GM12878 (cell line): ENCODE measurements around the gene ACTN2. TPM values are rescaled to one million over a fixed set of nuclear protein-coding genes. Genes with fewer than 3 reads are reported as not detected.

Source experiments
- ATAC-seq: fragments of 200-7000 bp; cut with Tn5 transposase; 3 replicates; pipeline ENCODE4 v1.9.1; 2020; ENCODE audit warnings: mild to moderate bottlenecking, moderate library complexity
- BruUV-seq: library from RNA; stranded (reverse); fragments of 400-500 nt; replicated peaks from 2 replicates; lab custom pipeline; 2021; lab: Mats Ljungman, UMichigan
- CTCF ChIA-PET: fragments of 300-600 bp; sonication (Branson Sonifier 250); formaldehyde crosslinking; extraction: SDS; loops from one replicate; lab custom pipeline; 2021; ENCODE audit warnings: inconsistent platforms; lab: Yijun Ruan, JAX
- POLR2A ChIA-PET: fragments of 350-600 bp; formaldehyde crosslinking; extraction: SDS; loops from one replicate; lab custom pipeline; 2021; ENCODE audit warnings: inconsistent platforms; lab: Charles Lee
- RAD21 ChIA-PET: fragments of 300-600 bp; sonication (Branson Sonifier 250); formaldehyde crosslinking; loops from one replicate; lab custom pipeline; 2023; ENCODE audit warnings: antibody characterized with exemption; ENCODE audit not compliant: unreplicated experiment; lab: Charles Lee
- SMC1A ChIA-PET: fragments of 300-600 bp; sonication (Branson Sonifier 250); formaldehyde crosslinking; loops from one replicate; lab custom pipeline; 2023; ENCODE audit not compliant: unreplicated experiment, uncharacterized antibody; lab: Charles Lee
- DNase-seq: peaks from one replicate; pipeline ENCODE4 v3.0.0-alpha.2; 2011; ENCODE audit warnings: low read depth, low spot score
- FAIRE-seq: peaks from 3 replicates; lab custom pipeline; 2011; peaks lifted over from hg19 to GRCh38; lab: Jason Lieb, UNC
- H2AFZ ChIP-seq: 2 replicates; pipeline ENCODE4 v1.6.0; 2011; ENCODE audit warnings: low read depth, low read length, control low read depth; ENCODE audit not compliant: control insufficient read depth
- H3K27ac ChIP-seq: 2 replicates; pipeline ENCODE4 v1.5.1; 2011; ENCODE audit warnings: control low read depth; ENCODE audit not compliant: control insufficient read depth, insufficient read depth
- H3K27me3 ChIP-seq, 2 experiments: replicated peaks in 1 of 2; 2 replicates each; pipeline versions ENCODE4 v1.6.0 to v1.6.1; 2011; ENCODE audit warnings: low read length in 1 of 2; ENCODE audit not compliant: control insufficient read depth in 2 of 2, insufficient read depth in 2 of 2
- H3K36me3 ChIP-seq, 2 experiments: 2 replicates each; pipeline ENCODE4 v1.5.1; 2011; ENCODE audit warnings: low read length in 1 of 2; ENCODE audit not compliant: control insufficient read depth in 2 of 2, insufficient read depth in 2 of 2
- H3K4me1 ChIP-seq: 2 replicates; pipeline ENCODE4 v1.6.1; 2011; ENCODE audit warnings: mild to moderate bottlenecking, low read length, moderate library complexity, mixed read lengths; ENCODE audit not compliant: control insufficient read depth, insufficient read depth
- H3K4me2 ChIP-seq: 2 replicates; pipeline ENCODE4 v1.6.0; 2011; ENCODE audit warnings: control low read depth; ENCODE audit not compliant: control insufficient read depth, insufficient read depth
- H3K4me3 ChIP-seq: fragments of 200-600 bp; sonication (generic); 2 replicates; pipeline ENCODE4 v1.5.1; 2016
- H3K79me2 ChIP-seq: 2 replicates; pipeline ENCODE4 v1.6.0; 2011; ENCODE audit warnings: low read length; ENCODE audit not compliant: control insufficient read depth, insufficient read depth
- H3K9ac ChIP-seq: 2 replicates; pipeline ENCODE4 v1.8.0; 2011; ENCODE audit warnings: low read length, control low read depth, mixed read lengths; ENCODE audit not compliant: control insufficient read depth, insufficient read depth
- H3K9me3 ChIP-seq: replicated peaks from 3 replicates; pipeline ENCODE4 v1.5.1; 2011; ENCODE audit warnings: mild to moderate bottlenecking, low read length; ENCODE audit not compliant: control insufficient read depth, insufficient read depth
- H4K20me1 ChIP-seq: 2 replicates; pipeline ENCODE4 v1.6.0; 2011; ENCODE audit not compliant: control insufficient read depth, insufficient read depth
- ATF7 ChIP-seq: fragments of 450-650 bp; IDR thresholded peaks from 2 replicates; pipeline ENCODE4 v1.6.1; 2016; ENCODE audit warnings: low read depth, mild to moderate bottlenecking
- CEBPB ChIP-seq, 2 experiments: fragments of 150-350 bp in 1 of 2; IDR thresholded peaks; 2 replicates each; pipeline ENCODE4 v1.6.1; 2012 to 2014; ENCODE audit warnings: low read depth in 2 of 2, low read length in 2 of 2, borderline replicate concordance in 1 of 2, inconsistent platforms in 1 of 2
- CREB1 ChIP-seq: IDR thresholded peaks from 2 replicates; pipeline ENCODE4 v1.6.1; 2012; ENCODE audit warnings: low read depth, mild to moderate bottlenecking, inconsistent platforms
- EP300 ChIP-seq, 2 experiments: fragments of 150-350 bp in 1 of 2; IDR thresholded peaks; 2 replicates each; pipeline ENCODE4 v1.6.1; 2011 to 2012; ENCODE audit warnings: low read depth in 2 of 2, low read length in 2 of 2, borderline replicate concordance in 1 of 2, improper control_type of control experiment in 1 of 2, inconsistent platforms in 1 of 2; ENCODE audit not compliant: control insufficient read depth in 1 of 2
- ETV6 ChIP-seq, 2 experiments: fragments of 450-650 bp in 1 of 2; IDR thresholded peaks in 1 of 2; conservative IDR thresholded peaks in 1 of 2; 2 replicates each; pipeline ENCODE4 v1.6.1; 2014; ENCODE audit warnings: antibody characterized with exemption in 1 of 2, borderline replicate concordance in 1 of 2, low read depth in 1 of 2, mild to moderate bottlenecking in 1 of 2, moderate library complexity in 1 of 2
- GABPA ChIP-seq: IDR thresholded peaks from 2 replicates; pipeline ENCODE4 v1.6.1; 2014; ENCODE audit warnings: antibody characterized with exemption, low read depth, mild to moderate bottlenecking, inconsistent platforms
- JUNB ChIP-seq: IDR thresholded peaks from 2 replicates; pipeline ENCODE4 v1.6.1; 2016; ENCODE audit warnings: antibody characterized with exemption, mild to moderate bottlenecking
- MTA2 ChIP-seq: fragments of 450-650 bp; IDR thresholded peaks from 2 replicates; pipeline ENCODE4 v1.6.1; 2016; ENCODE audit warnings: low read depth, mild to moderate bottlenecking, moderate library complexity
- PBX3 ChIP-seq: IDR thresholded peaks from 2 replicates; pipeline ENCODE4 v1.6.1; 2011; ENCODE audit warnings: mild to moderate bottlenecking, low read depth, low read length, moderate library complexity; ENCODE audit not compliant: insufficient replicate concordance
- PML ChIP-seq: IDR thresholded peaks from 2 replicates; pipeline ENCODE4 v1.6.1; 2012; ENCODE audit warnings: low read length, inconsistent platforms
- RFX5 ChIP-seq: IDR thresholded peaks from 2 replicates; pipeline ENCODE4 v1.6.1; 2011; ENCODE audit warnings: low read depth, low read length, improper control_type of control experiment
- SIX5 ChIP-seq: IDR thresholded peaks from 2 replicates; pipeline ENCODE4 v1.6.1; 2011; ENCODE audit warnings: mild to moderate bottlenecking, low read depth, low read length, moderate library complexity; ENCODE audit not compliant: severe bottlenecking
- SMC3 ChIP-seq: IDR thresholded peaks from 2 replicates; pipeline ENCODE4 v1.6.1; 2011; ENCODE audit warnings: low read length, improper control_type of control experiment, borderline replicate concordance
- SUZ12 ChIP-seq: fragments of 200-600 bp; sonication (generic); IDR thresholded peaks from one replicate; pipeline ENCODE4 v1.6.1; 2018; ENCODE audit warnings: antibody characterized with exemption, mild to moderate bottlenecking; ENCODE audit not compliant: unreplicated experiment
- WGBS: methylation state at CpG from one replicate; pipeline ENCODE4 v1.1.6; 2016; ENCODE audit warnings: low lambda C conversion rate; ENCODE audit not compliant: insufficient replicate concordance, insufficient coverage; ENCODE audit errors: missing lambda C conversion rate; 5-methylcytosine and 5-hydroxymethylcytosine counted together
- in situ Hi-C: fragments of 300-500 bp; cut with MboI; formaldehyde crosslinking; loops from 9 replicates; pipeline ENCODE4 v1.14.3; 2018; ENCODE audit warnings: mixed read lengths
- intact Hi-C: fragments of 100-400 bp; cut with micrococcal nuclease; formaldehyde crosslinking; loops from one replicate; pipeline ENCODE4 v1.14.2; 2022; ENCODE audit not compliant: unreplicated experiment
- polyA plus RNA-seq, 11 experiments: library from polyadenylated mRNA; depleted of rRNA in 4 of 11; unstranded in 6 of 11; stranded (reverse) in 5 of 11; fragments of >200 nt; fragmentation: Nextera tagmentation in 4 of 11; fragmentation: Illumina TruSeq in 1 of 11; extraction: Ambion mirVana in 4 of 11; extraction: Trizol in 1 of 11; gene quantifications; 1 replicate in 1 of 11; 2 replicates in 10 of 11; pipeline versions ENCODE4 v1.2.1 to v1.2.3, GENCODE V29; 2011 to 2016; ENCODE audit warnings: inconsistent platforms in 2 of 11, missing spikeins in 2 of 11, low read depth in 1 of 11
- total RNA-seq, 4 experiments: library from RNA; depleted of rRNA in 3 of 4; stranded (reverse); fragments of >200 nt in 3 of 4; fragmentation: Illumina TruSeq in 1 of 4; extraction: Trizol in 1 of 4; gene quantifications; 2 replicates each; pipeline versions ENCODE4 v1.2.1 to v1.2.3, GENCODE V29; 2013 to 2021

Gene ACTN2
- total and polyA plus RNA-seq, 10 of the 15 experiments (the other 5 are each of a cell fraction or from before 2014, with no cell fraction given) = 0.10 TPM; not detected in 9

DNA sequence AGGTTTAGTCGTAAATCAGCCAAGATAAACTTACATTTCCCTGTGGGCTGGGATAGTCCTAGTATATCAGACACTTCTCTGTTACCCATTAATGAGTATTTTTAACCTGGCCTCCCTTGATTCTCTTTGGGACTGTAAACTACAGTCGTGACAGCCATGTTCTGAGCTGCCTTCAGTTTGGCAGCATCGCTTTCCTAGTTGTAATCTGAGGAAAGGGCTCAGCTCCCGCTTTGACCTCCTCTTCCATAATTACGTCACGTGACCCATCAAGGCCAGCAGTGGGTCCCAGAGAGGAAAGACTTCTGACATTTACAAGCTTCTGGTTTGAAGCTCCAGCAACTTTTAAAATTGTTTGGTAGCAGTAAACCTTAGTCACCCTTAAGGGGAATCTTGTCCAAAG, 74.2 kb downstream of the ACTN2 start:
- 36% methylated on average over 6 of the region's 6 CpGs for WGBS
- H3K36me3 ChIP-seq = no peaks in the 10 kb centered on the region
- FAIRE-seq = no peak
- no peaks in the 10 kb centered on the region for H3K4me1 ChIP-seq
- CTCF ChIA-PET = interaction anchor here (1.1 to 3.7 kb wide), 12 partner anchors 9 to 801 kb away, joined by 3 to 45 read pairs (median 7); no protein-coding TSS in a partner anchor
- SMC1A ChIA-PET = interaction anchor here (0.7 to 2.4 kb wide), 7 partner anchors 8 to 802 kb away, joined by 3 to 12 read pairs (median 5); no protein-coding TSS in a partner anchor
- POLR2A ChIA-PET = interaction anchor here (1.0 kb wide), 1 partner anchor 158 kb away, joined by 3 read pairs; no protein-coding TSS in a partner anchor
- H3K27me3 ChIP-seq = no peaks in the 10 kb centered on the region
- H3K9me3 ChIP-seq = no peaks in the 10 kb centered on the region
- H3K4me3 ChIP-seq = no peak overlapping the region
- no peak overlapping the region for H2AFZ ChIP-seq
- in situ Hi-C loops = no loop called here
- no TSS peak for BruUV-seq
- H3K4me2 ChIP-seq = no peak overlapping the region
- no peak for DNase-seq
- no peak for ATAC-seq
- intact Hi-C loops = no loop called here
- no peaks in the 10 kb centered on the region for H3K79me2 ChIP-seq
- RAD21 ChIA-PET = interaction anchor here (2.5 kb wide), 1 partner anchor 626 kb away, joined by 19 read pairs; no protein-coding TSS in a partner anchor
- H3K27ac ChIP-seq = no peak overlapping the region
- no peak overlapping the region for H3K9ac ChIP-seq
- no peaks in the 10 kb centered on the region for H4K20me1 ChIP-seq
- no peak for TF ChIP-seq RFX5
- TF ChIP-seq PBX3 = no peak
- TF ChIP-seq CEBPB (IDR thresholded peaks at IDR 0.05; ENCODE audit: borderline replicate concordance in 1 of 2, low read depth in 2 of 2, low read length in 2 of 2) = no peak
- TF ChIP-seq EP300 (IDR thresholded peaks at IDR 0.05; ENCODE audit: borderline replicate concordance in 1 of 2, control insufficient read depth in 1 of 2, low read depth in 2 of 2, low read length in 2 of 2) = no peak
- no peak for TF ChIP-seq PML
- no peak for TF ChIP-seq SIX5
- no peak for TF ChIP-seq GABPA
- no peak for TF ChIP-seq SMC3
- no peak for TF ChIP-seq ETV6 (conservative IDR thresholded peaks at IDR 0.05 in 1 of 2, IDR thresholded peaks at IDR 0.05 in 1 of 2; ENCODE audit: borderline replicate concordance in 1 of 2, low read depth in 1 of 2)
- TF ChIP-seq SUZ12 = no peak
- TF ChIP-seq ATF7 = no peak
- no peak for TF ChIP-seq CREB1
- no peak for TF ChIP-seq MTA2
- TF ChIP-seq JUNB = no peak
